ENCODE measurements around the gene DGKZ. TPM values are rescaled to one million over a fixed set of nuclear protein-coding genes. Genes with fewer than 3 reads are reported as not detected.

The DGKZ gene
- total RNA-seq, 1 donor from 2014 or later: 79.8 TPM

GRCh38 chr11:46326813-46327416 lies 20.3 kb upstream of the DGKZ start:
- no peak for DNase-seq

- DNase-seq: peak; percentile 43
Measured at GRCh38 chr11:46327829-46328228, 19.4 kb upstream of the DGKZ start.

- no peak for DNase-seq
Measured at GRCh38 chr11:46330154-46330553, 17.1 kb upstream of the DGKZ start.

DNA sequence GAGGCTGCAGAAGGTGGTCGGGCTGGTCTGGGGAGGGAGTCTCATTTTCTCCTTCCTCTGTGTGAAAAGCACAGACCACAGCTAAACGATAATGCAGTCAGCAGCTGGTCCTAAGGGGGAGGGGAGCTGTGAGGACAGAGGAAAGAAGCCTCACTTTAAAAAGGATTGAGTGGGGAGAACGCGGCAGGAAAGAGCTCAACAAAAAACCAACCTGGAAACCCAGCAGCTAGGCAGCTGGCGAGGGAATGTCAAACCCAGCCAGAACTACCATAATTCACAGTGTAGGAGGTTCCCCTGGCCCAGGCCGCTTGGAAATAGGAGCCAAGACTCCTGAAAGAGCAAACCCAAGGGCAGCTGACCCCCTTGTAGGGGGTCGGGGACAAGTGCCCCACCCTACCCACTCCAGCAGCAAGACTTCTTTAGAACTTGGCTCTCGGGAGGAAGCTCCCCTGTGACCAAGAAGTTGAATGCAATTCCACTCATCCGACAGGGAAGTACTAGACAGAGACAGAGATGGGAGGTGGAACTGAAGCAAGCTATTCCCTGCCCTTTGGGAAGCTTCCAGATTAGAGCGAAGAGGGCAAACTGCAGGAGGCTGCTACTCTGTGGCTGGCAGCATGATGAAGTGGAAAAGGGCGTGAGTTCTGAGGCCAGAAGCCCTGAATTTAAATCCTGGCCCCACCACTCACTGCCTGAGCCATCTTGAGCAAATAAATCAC lies 16.5 kb upstream of the DGKZ start:
- no peak for DNase-seq

DNA sequence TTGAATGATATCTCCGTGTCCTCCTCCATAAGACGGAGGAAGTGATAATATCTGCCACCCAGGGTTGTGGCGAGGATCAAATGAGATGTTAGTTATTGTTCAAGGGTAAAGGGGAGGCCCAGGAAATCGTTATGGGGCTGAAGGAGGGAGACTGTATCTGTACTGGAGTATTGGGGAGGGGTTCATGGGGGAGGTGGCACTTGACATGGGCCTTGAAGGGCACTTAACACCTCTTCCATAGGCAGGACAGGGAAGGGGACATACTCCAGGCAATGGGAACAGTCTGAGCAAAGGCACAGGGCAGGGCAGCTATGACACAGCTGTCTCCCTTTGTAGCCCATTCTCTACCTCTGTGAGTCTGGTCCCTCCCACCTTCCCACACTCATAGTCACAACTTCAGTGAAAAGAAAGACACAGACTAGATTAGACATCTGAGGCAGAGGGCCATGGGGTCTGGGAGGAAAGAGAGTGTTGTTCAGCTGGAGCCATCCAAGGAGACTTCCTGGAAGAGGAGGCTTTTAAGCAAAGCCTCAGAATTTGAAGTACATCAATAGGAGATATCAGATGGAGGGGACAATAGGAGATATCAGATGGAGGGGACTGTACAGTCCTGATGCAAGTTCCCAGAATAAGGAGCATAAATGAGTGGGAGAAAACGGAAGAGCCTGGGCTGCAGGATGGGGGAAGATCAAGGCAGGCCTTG lies 15.8 kb upstream of the DGKZ start:
- no peak for DNase-seq

GRCh38 chr11:46332093-46332567 lies 15.1 kb upstream of the DGKZ start:
- no peak for DNase-seq

DNA sequence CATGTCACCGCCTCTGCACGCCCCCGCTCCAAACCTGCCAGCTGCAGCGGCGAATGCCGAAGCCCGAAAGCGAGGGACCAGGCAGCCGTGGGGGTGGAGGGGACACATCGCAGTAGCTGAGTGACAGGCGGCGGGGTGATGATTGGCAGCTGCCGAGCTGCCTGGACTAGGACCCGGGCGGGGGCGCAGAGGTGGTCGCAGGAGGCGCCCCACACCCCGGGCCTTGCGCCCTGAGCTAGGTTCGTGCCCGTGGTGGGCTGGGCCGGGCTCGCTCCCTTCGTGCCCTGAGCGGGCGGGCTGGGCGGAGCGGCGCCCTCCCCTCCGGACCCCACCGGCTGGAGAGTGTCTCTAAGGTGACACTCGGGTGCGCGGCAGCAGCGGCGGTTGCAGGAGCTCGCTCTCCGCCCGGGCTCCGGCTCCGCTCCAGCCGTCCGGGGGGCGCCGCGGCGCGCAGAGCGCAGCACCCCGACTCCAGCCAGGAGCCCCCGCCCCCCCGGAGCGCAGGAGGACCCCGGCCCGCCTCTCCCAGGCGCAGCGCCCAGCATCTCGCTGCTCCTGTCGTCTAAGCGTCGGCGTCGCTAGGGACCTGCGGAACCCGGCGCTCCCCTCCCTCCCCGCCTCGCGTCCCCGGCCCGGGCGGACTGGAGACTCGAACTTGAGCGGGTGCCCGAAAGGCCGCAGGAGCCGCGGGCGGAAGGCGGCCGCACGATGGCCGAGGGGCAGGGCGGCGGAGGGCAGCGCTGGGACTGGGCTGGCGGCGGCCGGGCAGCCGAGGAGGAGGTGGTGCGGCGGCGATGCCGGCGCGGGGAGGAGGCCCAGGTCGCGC lies 14.5 kb upstream of the DGKZ start:
- DNase-seq: no peak

GRCh38 chr11:46333394-46333947 lies 13.8 kb upstream of the DGKZ start:
- DNase-seq: no peak

- DNase-seq: no peak
Measured at GRCh38 chr11:46334211-46334610, 13.1 kb upstream of the DGKZ start.

DNA sequence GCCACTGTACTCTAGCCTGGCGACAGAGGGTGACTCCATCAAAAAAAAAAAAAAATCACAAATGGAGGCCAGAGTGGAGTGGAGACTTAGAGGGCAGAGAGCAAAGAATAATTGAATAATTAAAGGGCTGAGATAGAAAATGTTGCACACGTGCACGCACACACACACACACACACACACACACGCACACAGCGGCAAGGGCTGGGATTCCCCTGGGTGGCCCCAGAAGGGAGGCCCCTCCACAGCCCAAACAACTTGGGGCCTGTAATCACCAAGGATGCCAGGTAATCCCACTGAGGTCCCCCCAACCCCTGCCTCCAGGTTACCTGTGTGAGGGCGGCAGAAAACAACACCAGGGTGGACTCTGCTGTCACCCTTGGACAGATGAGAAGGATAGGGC lies 12.0 kb upstream of the DGKZ start:
- DNase-seq: no peak

- DNase-seq: no peak
Measured at GRCh38 chr11:46335890-46336562, 11.2 kb upstream of the DGKZ start.

GRCh38 chr11:46336563-46337180 lies 10.6 kb upstream of the DGKZ start:
- DNase-seq: no peak

DNA sequence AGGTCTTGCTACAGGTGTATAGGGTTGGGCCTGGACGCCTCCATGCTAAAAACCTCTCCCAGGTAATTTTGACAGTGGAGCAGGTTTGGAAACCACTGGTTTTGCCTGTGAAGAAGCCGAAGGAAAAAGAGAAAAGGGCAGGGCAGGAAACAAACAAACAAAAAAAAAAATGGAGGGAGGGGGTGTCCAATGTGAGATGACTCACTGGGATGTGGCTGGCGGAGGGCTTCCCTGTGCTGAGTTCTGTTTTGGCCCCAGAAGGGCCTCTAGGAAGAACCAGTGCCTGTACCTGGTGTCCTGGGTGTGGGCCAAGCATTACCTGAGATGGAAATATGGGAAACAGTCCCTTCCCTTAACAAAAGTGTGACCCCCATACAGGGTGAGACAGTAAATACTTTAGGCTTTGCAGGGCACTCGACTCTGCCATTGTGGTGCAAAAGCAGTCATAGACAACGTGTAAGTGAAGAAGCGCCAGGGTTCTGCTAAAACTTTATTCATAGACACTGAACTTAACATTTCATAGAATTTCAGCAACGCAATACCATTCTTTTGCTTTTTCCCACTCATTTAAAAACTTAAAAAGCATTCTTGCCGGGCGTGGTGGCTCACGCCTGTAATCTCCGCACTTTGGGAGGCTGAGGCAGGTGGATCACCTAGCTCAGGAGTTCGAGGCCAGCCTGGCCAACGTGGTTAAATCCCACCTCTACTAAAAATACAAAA lies 9.5 kb upstream of the DGKZ start:
- no peak for DNase-seq

GRCh38 chr11:46338636-46338987 lies 8.7 kb upstream of the DGKZ start:
- DNase-seq: no peak

DNA sequence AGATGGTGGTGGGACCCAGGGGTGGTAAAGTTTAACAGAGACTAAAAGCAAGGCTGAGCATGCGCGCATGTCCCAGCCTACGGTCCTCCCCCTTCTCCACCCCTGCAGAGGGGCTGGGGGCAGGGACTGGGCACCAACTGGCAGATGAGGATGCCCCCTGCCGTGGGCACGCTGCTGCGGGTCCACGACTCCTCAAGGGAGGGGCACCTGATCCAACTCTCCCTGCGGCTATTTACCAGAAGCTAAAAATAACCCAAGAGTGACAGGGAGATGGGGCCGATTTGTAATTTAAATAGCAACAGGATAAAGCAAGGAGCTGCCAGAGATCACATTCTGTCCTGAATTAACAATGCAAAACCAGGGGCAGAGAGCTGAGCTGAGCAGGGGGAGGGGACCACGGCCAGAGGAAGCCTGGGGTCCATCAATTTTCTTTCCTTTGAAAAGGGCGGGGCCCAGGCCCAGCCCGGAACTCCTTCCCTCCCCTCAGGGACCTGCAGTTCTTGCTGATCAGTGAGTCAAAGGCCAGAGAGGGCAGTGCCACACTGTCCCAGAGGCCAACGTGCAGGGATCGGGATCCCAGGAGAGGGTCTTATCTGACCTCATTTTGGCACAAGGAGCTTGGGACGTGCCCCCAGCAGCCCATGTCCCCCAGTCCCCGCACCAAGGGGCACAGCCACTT lies 8.1 kb upstream of the DGKZ start:
- DNase-seq: no peak

- DNase-seq: no peak
Measured at GRCh38 chr11:46339816-46340215, 7.4 kb upstream of the DGKZ start.

DNA sequence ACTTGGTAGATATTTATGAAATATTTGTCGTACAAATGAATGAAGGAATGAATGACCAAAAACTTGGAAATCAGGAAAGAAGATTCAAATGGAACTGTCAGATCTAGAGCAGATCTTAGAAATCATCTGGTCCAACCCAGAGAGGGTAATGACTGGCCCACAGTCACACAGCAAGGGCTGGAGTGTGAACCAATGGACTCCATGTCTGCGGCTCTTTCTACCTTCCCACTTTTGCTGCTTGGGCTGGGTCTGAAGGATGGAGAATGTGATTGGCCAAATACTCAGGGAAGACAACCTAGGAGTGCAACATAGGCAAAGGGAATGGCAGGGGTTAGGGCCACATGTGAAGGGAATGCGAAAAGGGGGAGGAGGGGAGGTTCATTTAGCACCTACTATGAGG lies 5.8 kb upstream of the DGKZ start:
- DNase-seq: no peak

- peak; percentile 79 for DNase-seq
Measured at GRCh38 chr11:46342239-46342638, 5.0 kb upstream of the DGKZ start.

DNA sequence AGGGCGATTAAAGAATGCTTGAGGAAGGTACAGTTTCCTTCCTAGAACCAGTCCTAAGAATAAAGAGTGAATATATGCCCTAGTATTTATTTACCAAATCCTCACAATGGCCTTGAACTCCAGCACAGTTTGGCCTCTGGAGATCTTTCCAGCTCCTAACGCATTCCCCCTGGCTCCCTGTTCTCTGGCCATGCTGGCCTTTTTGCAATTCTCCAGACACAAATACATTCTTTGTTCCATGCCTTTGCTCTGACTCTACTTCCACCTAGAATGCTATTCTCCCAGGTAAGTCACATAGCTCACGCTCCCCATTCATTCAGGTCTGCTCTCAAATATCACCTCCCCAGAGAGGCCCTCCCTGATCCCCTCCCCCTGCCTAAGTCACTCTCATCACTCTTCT lies 3.7 kb upstream of the DGKZ start:
- no peak for DNase-seq

- peak; percentile 62 for DNase-seq
Measured at GRCh38 chr11:46345131-46345597, 2.1 kb upstream of the DGKZ start.
